GM19193 (cell line): ENCODE data around the gene LGALS14.

ENCODE experiments used
- POLR2A ChIP-seq: IDR thresholded peaks from 4 replicates; pipeline ENCODE4 v1.6.1; 2011; ENCODE audit not compliant: insufficient read depth, insufficient read length; ENCODE audit errors: extremely low read depth

The LGALS14 gene

GRCh38 chr19:39704181-39705044, at the start of gene LGALS14:
Gene LGALS14, plus strand, starts transcription at chr19:39704481. Its CDS starts 48 bp downstream, at chr19:39704529.
- no peak for TF ChIP-seq POLR2A

DNA sequence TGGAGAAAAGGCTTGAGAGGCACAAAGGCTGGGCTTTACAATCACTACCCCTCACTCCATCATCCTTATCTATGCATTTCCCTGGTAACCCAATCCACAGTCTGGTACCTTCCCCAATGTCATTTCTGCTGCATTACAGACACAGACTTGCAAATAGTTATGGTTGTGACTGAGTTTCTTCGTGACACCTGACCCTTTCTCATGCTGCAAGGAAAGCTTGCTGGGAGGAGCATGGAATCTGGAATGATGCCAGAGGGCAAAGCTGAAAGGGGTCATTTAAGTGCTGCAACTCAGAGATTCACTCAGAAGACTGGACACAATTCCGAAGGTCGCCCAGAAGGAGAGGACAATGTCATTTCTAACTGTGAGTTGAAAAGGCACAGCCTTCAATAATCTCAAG, 48.7 kb upstream of the LGALS14 start, which contains the start of gene LGALS16:
TSS of gene LGALS16 (plus strand) at position 301 of the 400 bp plus-strand sequence. CDS start at position 350, 49 bp downstream.
- no peak for TF ChIP-seq POLR2A

DNA sequence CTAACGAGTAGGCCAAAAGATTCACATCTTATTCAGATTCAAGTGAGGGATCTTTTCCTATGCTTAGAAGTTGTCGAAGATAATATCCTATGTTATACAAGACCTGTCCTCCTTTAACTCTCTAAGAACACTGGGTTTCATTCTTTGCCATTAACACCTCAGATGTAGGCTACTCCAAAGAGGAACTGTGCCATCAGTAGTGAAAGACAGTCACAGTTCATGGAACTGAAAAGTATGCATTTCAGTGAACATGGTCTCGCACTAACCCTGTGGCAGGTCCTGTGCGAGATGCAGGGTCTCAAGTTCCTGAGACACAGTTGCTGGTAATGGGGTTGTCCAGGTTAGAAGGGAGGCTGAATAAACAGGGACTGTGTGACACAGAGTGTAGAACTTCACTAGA, 44.5 kb upstream of the LGALS14 start:
- TF ChIP-seq POLR2A, result no peak

DNA sequence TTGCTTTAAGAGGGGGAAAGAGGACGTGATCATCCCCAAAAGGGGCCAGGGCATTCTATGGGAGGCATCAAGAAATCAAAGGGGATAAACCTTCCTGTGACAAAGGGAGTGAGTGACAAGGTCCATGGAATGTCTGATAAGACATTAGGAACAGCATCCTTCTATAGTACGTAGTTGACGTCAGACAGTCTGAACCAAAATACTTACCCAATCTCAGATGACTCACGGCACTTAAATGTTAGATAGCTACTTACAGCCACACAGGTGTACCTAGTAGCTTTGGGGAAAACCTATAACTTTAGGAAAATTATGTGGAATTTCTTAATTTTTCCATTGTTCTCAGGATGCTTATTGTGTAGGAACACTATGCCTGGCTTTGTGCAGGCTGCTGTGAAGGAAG, 43.6 kb upstream of the LGALS14 start:
- no peak for TF ChIP-seq POLR2A

DNA sequence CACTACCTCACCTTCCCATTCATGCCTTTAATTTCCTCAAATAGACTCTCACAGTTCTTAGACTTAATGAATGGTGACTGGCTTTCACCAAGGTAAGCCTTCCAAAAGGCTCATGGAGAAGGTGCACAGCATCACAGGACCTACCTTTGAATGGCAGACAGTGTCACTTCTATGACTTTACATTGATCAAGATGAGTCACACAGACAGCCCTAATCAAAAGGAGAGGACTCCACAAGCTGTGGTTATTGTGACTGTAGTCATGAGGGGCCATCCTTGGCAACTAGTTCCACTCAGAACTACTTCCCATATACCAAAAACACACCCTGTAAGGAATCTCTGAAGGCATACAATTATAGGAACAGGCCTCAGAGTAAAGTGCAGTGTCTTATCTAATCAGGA, 42.7 kb upstream of the LGALS14 start:
- TF ChIP-seq POLR2A, result no peak

DNA sequence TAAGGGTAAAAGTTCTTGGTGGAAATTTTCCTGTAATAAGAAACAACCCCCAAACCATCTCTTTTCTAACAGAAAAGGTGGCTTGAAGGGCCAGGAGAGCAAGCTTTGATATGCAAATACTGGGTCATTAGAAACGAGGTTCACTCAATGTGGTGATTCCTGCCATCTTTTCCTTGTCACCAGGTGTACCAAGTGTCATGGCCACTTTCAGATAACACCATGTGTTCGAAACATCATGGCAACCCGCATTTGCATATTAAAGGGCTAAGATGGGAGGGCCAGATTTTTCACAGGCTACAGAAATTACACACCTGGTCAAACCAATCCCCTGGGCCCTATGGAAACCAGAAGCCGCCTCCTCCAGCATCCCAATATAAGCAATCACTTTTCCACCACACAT, 33.3 kb upstream of the LGALS14 start:
- TF ChIP-seq POLR2A, result no peak

- no peak for TF ChIP-seq POLR2A
Observed at GRCh38 chr19:39671739-39672363, 32.4 kb upstream of the LGALS14 start.

- no peak for TF ChIP-seq POLR2A
Observed at GRCh38 chr19:39672473-39672872, 31.8 kb upstream of the LGALS14 start.

DNA sequence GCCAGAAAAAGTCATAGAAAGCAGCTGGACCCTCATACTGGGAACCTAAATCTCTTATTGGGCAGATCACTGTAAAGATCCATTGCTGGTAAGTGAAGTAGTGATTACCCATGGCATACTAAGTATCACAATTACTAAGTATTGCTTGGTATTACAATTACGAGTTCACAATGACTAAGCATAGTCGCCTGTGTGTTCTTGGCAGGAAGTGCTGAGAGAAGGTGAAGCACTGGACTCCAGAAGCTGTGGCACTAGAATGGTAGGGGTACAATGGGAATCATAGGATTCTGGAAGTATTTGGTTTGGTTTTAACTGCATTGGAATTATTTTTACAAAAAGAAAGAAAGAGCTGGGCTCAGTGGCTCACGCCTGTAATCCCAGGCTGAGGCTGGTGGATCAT, 28.3 kb upstream of the LGALS14 start:
- no peak for TF ChIP-seq POLR2A

- no peak for TF ChIP-seq POLR2A
Observed at GRCh38 chr19:39677961-39678889, 26.1 kb upstream of the LGALS14 start.

- peak; percentile 58 for TF ChIP-seq POLR2A
Observed at GRCh38 chr19:39679056-39679790, 25.1 kb upstream of the LGALS14 start.

- TF ChIP-seq POLR2A, result peak; percentile 11
Observed at GRCh38 chr19:39679791-39680168, 24.5 kb upstream of the LGALS14 start.

DNA sequence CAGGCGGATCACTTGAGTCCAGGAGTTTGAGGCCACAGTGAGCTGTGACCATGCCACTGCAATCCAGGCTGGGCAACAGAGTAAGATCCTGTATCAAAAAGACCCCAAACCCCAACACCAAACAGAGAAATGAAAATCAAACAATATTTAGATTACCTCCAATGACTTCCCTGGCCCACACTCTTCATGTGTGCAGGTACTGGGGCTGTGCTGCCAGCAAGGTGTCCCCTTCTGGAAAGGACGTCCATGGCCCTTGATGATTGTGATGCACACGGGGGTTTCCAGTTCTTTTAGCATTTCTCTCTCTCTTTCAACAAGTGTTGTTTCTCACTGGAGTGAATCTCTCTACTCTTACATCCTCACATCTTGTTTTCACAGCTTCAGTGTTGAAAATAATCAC, 23.7 kb upstream of the LGALS14 start:
- TF ChIP-seq POLR2A, result no peak

GRCh38 chr19:39681416-39681815, 22.9 kb upstream of the LGALS14 start:
- TF ChIP-seq POLR2A, result no peak
